CD14-positive monocyte (primary cell): ENCODE results near the gene KAZN. TPM values are rescaled to one million over a fixed set of nuclear protein-coding genes. Genes with fewer than 3 reads are reported as not detected.

Experiments used
- DNase-seq, 3 donors: peaks; one replicate each; pipeline ENCODE4 v3.0.0-alpha.2; 2011 to 2022
- H2AFZ ChIP-seq: 2 replicates; pipeline ENCODE4 v1.6.0; 2012; ENCODE audit warnings: mild to moderate bottlenecking, low read depth, low read length, inconsistent platforms; ENCODE audit not compliant: insufficient read depth, poor library complexity, severe bottlenecking
- H3K27ac ChIP-seq, 2 donors: 1 replicate in 1 of 2; 2 replicates in 1 of 2; pipeline ENCODE4 v1.5.1; 2012 to 2013; ENCODE audit warnings: low read length in 2 of 2, control low read depth in 1 of 2, inconsistent platforms in 1 of 2, low read depth in 1 of 2, mild to moderate bottlenecking in 1 of 2
- H3K27me3 ChIP-seq, 2 donors: one replicate each; pipeline versions ENCODE4 v1.6.0 to v1.6.1; 2011 to 2013; ENCODE audit warnings: low read length in 2 of 2; ENCODE audit not compliant: control insufficient read depth in 2 of 2, insufficient read depth in 2 of 2
- H3K36me3 ChIP-seq, 2 donors: replicated peaks in 1 of 2; 1 replicate in 1 of 2; 2 replicates in 1 of 2; pipeline versions ENCODE4 v1.5.1 to v1.6.1; 2012 to 2013; ENCODE audit warnings: low read length in 2 of 2, control low read depth in 1 of 2, inconsistent platforms in 1 of 2, mild to moderate bottlenecking in 1 of 2; ENCODE audit not compliant: insufficient read depth in 2 of 2, control insufficient read depth in 1 of 2
- H3K4me1 ChIP-seq, 2 donors: 1 replicate in 1 of 2; 2 replicates in 1 of 2; pipeline versions ENCODE4 v1.5.1 to v1.6.1; 2012 to 2013; ENCODE audit warnings: low read length in 2 of 2, control low read depth in 1 of 2, inconsistent platforms in 1 of 2, mild to moderate bottlenecking in 1 of 2, moderate library complexity in 1 of 2; ENCODE audit not compliant: insufficient read depth in 2 of 2, control insufficient read depth in 1 of 2
- H3K4me2 ChIP-seq: replicated peaks from 2 replicates; pipeline ENCODE3; 2012; ENCODE audit warnings: low read length, moderate library complexity, mild to moderate bottlenecking; ENCODE audit not compliant: poor library complexity, severe bottlenecking; ENCODE audit errors: extremely low read depth
- H3K4me3 ChIP-seq, 3 experiments: fragments of 200-600 bp in 1 of 3; sonication (generic) in 1 of 3; replicated peaks in 1 of 3; 1 replicate in 2 of 3; 2 replicates in 1 of 3; pipeline ENCODE4 v1.5.1; 2011 to 2013; ENCODE audit warnings: low read length in 3 of 3, mild to moderate bottlenecking in 3 of 3, control low read depth in 2 of 3, low read depth in 2 of 3, inconsistent platforms in 1 of 3, moderate library complexity in 1 of 3
- H3K79me2 ChIP-seq: 2 replicates; pipeline ENCODE4 v1.6.0; 2012; ENCODE audit warnings: mild to moderate bottlenecking, control low read depth, inconsistent platforms, low read length, moderate library complexity; ENCODE audit not compliant: insufficient read depth
- H3K9ac ChIP-seq: 2 replicates; pipeline ENCODE4 v1.6.0; 2017; ENCODE audit warnings: low read length, mild to moderate bottlenecking; ENCODE audit not compliant: insufficient read depth, poor library complexity, severe bottlenecking
- H3K9me3 ChIP-seq, 2 donors: replicated peaks in 1 of 2; 1 replicate in 1 of 2; 2 replicates in 1 of 2; pipeline versions ENCODE4 v1.5.1 to v1.6.1; 2012 to 2013; ENCODE audit warnings: low read length in 2 of 2, control low read depth in 1 of 2; ENCODE audit not compliant: control insufficient read depth in 1 of 2, insufficient read depth in 1 of 2
- H4K20me1 ChIP-seq: 2 replicates; pipeline ENCODE4 v1.6.0; 2012; ENCODE audit warnings: mild to moderate bottlenecking, low read length, control low read depth, moderate library complexity; ENCODE audit not compliant: insufficient read depth
- H3K27ac Mint-ChIP-seq, 7 donors: one replicate each; pipeline ENCODE4 v1.8.0; 2020; ENCODE audit warnings: mild to moderate bottlenecking in 7 of 7, mixed read lengths in 7 of 7, moderate library complexity in 6 of 7, inconsistent platforms in 2 of 7
- H3K27me3 Mint-ChIP-seq, 3 donors: one replicate each; pipeline ENCODE4 v1.8.0; 2021 to 2022; ENCODE audit warnings: low read depth in 3 of 3, mild to moderate bottlenecking in 3 of 3, mixed read lengths in 3 of 3, moderate library complexity in 3 of 3, inconsistent platforms in 1 of 3
- H3K36me3 Mint-ChIP-seq, 2 donors: one replicate each; pipeline ENCODE4 v1.8.0; 2020; ENCODE audit warnings: mixed read lengths in 2 of 2, inconsistent platforms in 1 of 2, mild to moderate bottlenecking in 1 of 2
- H3K4me1 Mint-ChIP-seq: one replicate; pipeline ENCODE4 v1.8.0; 2020; ENCODE audit warnings: mild to moderate bottlenecking, mixed read lengths
- H3K4me3 Mint-ChIP-seq, 2 donors: one replicate each; pipeline ENCODE4 v1.8.0; 2020; ENCODE audit warnings: mild to moderate bottlenecking in 2 of 2, mixed read lengths in 2 of 2, moderate library complexity in 1 of 2
- H3K9me3 Mint-ChIP-seq, 7 donors: one replicate each; pipeline ENCODE4 v1.8.0; 2020 to 2022; ENCODE audit warnings: mixed read lengths in 7 of 7, mild to moderate bottlenecking in 6 of 7, moderate library complexity in 6 of 7, inconsistent platforms in 2 of 7
- CTCF ChIP-seq: fragments of 200-600 bp; IDR thresholded peaks from one replicate; pipeline ENCODE4 v1.8.0; 2022; ENCODE audit warnings: antibody characterized with exemption, mild to moderate bottlenecking
- WGBS: methylation state at CpG from one replicate; pipeline ENCODE4 v1.1.5; 2013; ENCODE audit warnings: missing lambda C conversion rate; ENCODE audit not compliant: insufficient coverage; 5-methylcytosine and 5-hydroxymethylcytosine counted together
- intact Hi-C, 2 donors: fragments of 100-400 bp; cut with micrococcal nuclease; formaldehyde crosslinking; loops; one replicate each; pipeline versions ENCODE4 v1.15.0 to v1.15.1; 2023
- polyA plus RNA-seq, 3 donors: library from polyadenylated mRNA; depleted of rRNA in 1 of 3; unstranded in 2 of 3; stranded (reverse) in 1 of 3; fragments of 300-500 nt in 2 of 3; fragments of >200 nt in 1 of 3; fragmentation: Illumina TruSeq in 2 of 3; gene quantifications; 1 replicate in 2 of 3; 2 replicates in 1 of 3; pipeline ENCODE4 v1.2.3, GENCODE V29; 2012 to 2021

KAZN gene
- polyA plus RNA-seq, 3 donors = not detected

GRCh38 chr1:14976256-14976655 is 377.8 kb downstream of the KAZN start:
- H3K27me3 Mint-ChIP-seq = peaks cover 0 to 5% (median 1%) of the 10 kb centered on the region in 3 donors
- peaks cover 0 to 12% (median 4%) of the 10 kb centered on the region in 7 donors for H3K9me3 Mint-ChIP-seq
- H3K4me3 Mint-ChIP-seq = no peak overlapping the region
- H3K4me1 Mint-ChIP-seq = no peaks in the 10 kb centered on the region
- H3K79me2 ChIP-seq = no peaks in the 10 kb centered on the region
- H3K9me3 ChIP-seq = peaks cover 0 to 5% of the 10 kb centered on the region in 2 donors
- H4K20me1 ChIP-seq = no peaks in the 10 kb centered on the region
- no peak overlapping the region for H3K4me3 ChIP-seq
- no peaks in the 10 kb centered on the region for H3K4me1 ChIP-seq
- 96% methylated on average over 13 of the region's 13 CpGs for WGBS
- H3K36me3 ChIP-seq = no peaks in the 10 kb centered on the region
- no peak overlapping the region for H3K27ac ChIP-seq
- no peak overlapping the region for H2AFZ ChIP-seq
- TF ChIP-seq CTCF = no peak
- H3K4me2 ChIP-seq = no peak overlapping the region
- H3K27me3 ChIP-seq = no peaks in the 10 kb centered on the region
- H3K9ac ChIP-seq = no peak overlapping the region
- H3K36me3 Mint-ChIP-seq = no peaks in the 10 kb centered on the region
- intact Hi-C loops = no loop called here
- no peak for DNase-seq
- no peak overlapping the region for H3K27ac Mint-ChIP-seq

GRCh38 chr1:14977338-14977931 is 378.9 kb downstream of the KAZN start:
- no peak overlapping the region for H3K27ac ChIP-seq
- no peaks in the 10 kb centered on the region for H3K36me3 Mint-ChIP-seq
- no peaks in the 10 kb centered on the region for H3K79me2 ChIP-seq
- H3K4me3 Mint-ChIP-seq = no peak overlapping the region
- intact Hi-C loops = no loop called here
- 91% methylated on average over 9 of the region's 15 CpGs for WGBS
- TF ChIP-seq CTCF = no peak
- DNase-seq = no peak
- H3K27me3 Mint-ChIP-seq = peaks cover 0 to 5% (median 0%) of the 10 kb centered on the region in 3 donors
- no peaks in the 10 kb centered on the region for H3K27me3 ChIP-seq
- H3K4me1 Mint-ChIP-seq = no peaks in the 10 kb centered on the region
- peaks cover 0 to 12% (median 4%) of the 10 kb centered on the region in 7 donors for H3K9me3 Mint-ChIP-seq
- H3K4me1 ChIP-seq = no peaks in the 10 kb centered on the region
- no peak overlapping the region for H3K4me3 ChIP-seq
- H3K27ac Mint-ChIP-seq = no peak overlapping the region
- H3K9me3 ChIP-seq = peaks cover 0 to 5% of the 10 kb centered on the region in 2 donors
- no peak overlapping the region for H3K4me2 ChIP-seq
- no peaks in the 10 kb centered on the region for H4K20me1 ChIP-seq
- H2AFZ ChIP-seq = no peak overlapping the region
- H3K36me3 ChIP-seq = no peaks in the 10 kb centered on the region
- H3K9ac ChIP-seq = no peak overlapping the region
